Loucy (cell line): ENCODE measurements around the gene PRELID1.

Experiments
- EZH2phosphoT487 ChIP-seq: fragments of 200-600 bp; IDR thresholded peaks from 2 replicates; pipeline ENCODE4 v1.6.1; 2018; ENCODE audit warnings: antibody characterized with exemption, mild to moderate bottlenecking, moderate library complexity, borderline replicate concordance
- TF ChIP-seq, protein P1 (sequence below): fragments of 200-600 bp; sonication (generic); conservative IDR thresholded peaks from 2 replicates; pipeline ENCODE4 v1.5.1; 2014; ENCODE audit warnings: mild to moderate bottlenecking, antibody characterized with exemption, low read length

DNA sequence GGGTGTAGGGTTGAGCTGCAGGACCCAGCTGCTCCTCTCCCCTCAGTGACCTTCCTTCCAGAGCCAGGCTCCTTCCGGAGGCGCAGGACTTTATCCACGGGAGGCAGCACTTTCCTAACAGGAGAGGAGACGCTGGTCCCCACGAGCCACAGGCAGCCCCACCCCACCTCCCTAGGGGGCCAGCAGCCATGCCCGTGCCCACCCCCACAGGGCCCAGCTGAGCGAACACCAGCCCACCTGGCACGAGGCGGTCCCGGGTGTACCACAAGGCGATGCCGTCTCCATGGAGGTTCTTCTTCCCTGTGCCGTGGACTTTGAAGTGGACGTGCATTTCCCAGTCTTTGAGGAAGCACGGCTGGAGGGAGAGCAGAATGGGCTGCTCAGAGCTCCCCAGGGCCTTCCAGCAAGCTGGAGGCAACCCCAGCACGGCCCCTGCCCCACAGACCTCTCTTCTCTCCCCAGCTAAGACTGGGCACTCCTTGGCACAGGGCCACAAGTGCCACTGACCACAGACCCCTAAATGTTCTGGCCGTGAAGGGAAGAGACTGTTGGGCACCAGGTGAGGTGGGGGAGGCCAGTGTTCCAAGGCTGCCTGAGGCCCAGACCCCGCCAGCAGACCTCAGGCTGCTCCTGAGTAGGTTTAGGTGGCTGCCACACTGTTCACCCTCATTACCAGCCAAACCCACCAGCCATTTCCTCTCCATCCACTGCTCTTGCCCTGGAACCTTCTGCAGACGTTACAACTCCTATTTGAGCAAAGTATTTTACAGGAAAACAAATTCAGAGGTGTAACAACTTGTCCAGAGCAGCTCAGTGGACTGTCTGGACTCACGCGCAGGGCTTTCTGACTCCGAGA is 34.9 kb downstream of the PRELID1 start:
- TF ChIP-seq, protein P1, sequence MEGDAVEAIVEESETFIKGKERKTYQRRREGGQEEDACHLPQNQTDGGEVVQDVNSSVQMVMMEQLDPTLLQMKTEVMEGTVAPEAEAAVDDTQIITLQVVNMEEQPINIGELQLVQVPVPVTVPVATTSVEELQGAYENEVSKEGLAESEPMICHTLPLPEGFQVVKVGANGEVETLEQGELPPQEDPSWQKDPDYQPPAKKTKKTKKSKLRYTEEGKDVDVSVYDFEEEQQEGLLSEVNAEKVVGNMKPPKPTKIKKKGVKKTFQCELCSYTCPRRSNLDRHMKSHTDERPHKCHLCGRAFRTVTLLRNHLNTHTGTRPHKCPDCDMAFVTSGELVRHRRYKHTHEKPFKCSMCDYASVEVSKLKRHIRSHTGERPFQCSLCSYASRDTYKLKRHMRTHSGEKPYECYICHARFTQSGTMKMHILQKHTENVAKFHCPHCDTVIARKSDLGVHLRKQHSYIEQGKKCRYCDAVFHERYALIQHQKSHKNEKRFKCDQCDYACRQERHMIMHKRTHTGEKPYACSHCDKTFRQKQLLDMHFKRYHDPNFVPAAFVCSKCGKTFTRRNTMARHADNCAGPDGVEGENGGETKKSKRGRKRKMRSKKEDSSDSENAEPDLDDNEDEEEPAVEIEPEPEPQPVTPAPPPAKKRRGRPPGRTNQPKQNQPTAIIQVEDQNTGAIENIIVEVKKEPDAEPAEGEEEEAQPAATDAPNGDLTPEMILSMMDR = no peak
- no peak for TF ChIP-seq EZH2phosphoT487
